Colon (tissue), 2 donors: ENCODE data around the gene ABL1.

Source experiments
- FAIRE-seq: peaks from 2 replicates; lab custom pipeline; 2012; peaks lifted over from hg19 to GRCh38; lab: Jason Lieb, UNC
- donor health status: control.
- donor health status: control.

ABL1 gene

GRCh38 chr9:130919559-130920145 is 84.6 kb downstream of the ABL1 start:
- no peak for FAIRE-seq

GRCh38 chr9:130920233-130920632 is 85.2 kb downstream of the ABL1 start:
- no peak for FAIRE-seq

- no peak for FAIRE-seq
Measured at GRCh38 chr9:130920762-130921299, 85.8 kb downstream of the ABL1 start.

- FAIRE-seq: no peak
Measured at GRCh38 chr9:130921300-130921988, 86.4 kb downstream of the ABL1 start.

GRCh38 chr9:130921989-130922892 is 87.2 kb downstream of the ABL1 start:
- FAIRE-seq: no peak

GRCh38 chr9:130922893-130923610 is 88.0 kb downstream of the ABL1 start:
- FAIRE-seq: no peak

- no peak for FAIRE-seq
Measured at GRCh38 chr9:130923611-130924447, 88.8 kb downstream of the ABL1 start.

GRCh38 chr9:130924448-130924788 is 89.4 kb downstream of the ABL1 start:
- FAIRE-seq: no peak

- no peak for FAIRE-seq
Measured at GRCh38 chr9:130925050-130925678, 90.1 kb downstream of the ABL1 start.

- FAIRE-seq: no peak
Measured at GRCh38 chr9:130927338-130927737, 92.3 kb downstream of the ABL1 start.

- no peak for FAIRE-seq
Measured at GRCh38 chr9:130927995-130928900, 93.2 kb downstream of the ABL1 start.

GRCh38 chr9:130929571-130930038 is 94.6 kb downstream of the ABL1 start:
- FAIRE-seq: no peak

GRCh38 chr9:130930132-130930803 is 95.2 kb downstream of the ABL1 start:
- FAIRE-seq: no peak

GRCh38 chr9:130930804-130931349 is 95.8 kb downstream of the ABL1 start:
- FAIRE-seq: no peak

GRCh38 chr9:130931508-130932254 is 96.6 kb downstream of the ABL1 start:
- no peak for FAIRE-seq

GRCh38 chr9:130932255-130933079 is 97.4 kb downstream of the ABL1 start:
- FAIRE-seq: no peak
